GM12892 (cell line): ENCODE results near the gene NSG1.

ENCODE experiments used
- DNase-seq: peaks from one replicate; pipeline ENCODE4 v3.0.0; 2011; ENCODE audit not compliant: insufficient read length
- FAIRE-seq: peaks from 2 replicates; lab custom pipeline; 2011; peaks lifted over from hg19 to GRCh38; lab: Jason Lieb, UNC
- POLR2A ChIP-seq: IDR thresholded peaks from 2 replicates; pipeline ENCODE4 v1.6.1; 2011; ENCODE audit warnings: low read depth, low read length, control low read depth
- POLR2AphosphoS5 ChIP-seq: IDR thresholded peaks from 2 replicates; pipeline ENCODE4 v1.6.1; 2011; ENCODE audit warnings: low read depth, low read length, control low read depth
- TAF1 ChIP-seq: IDR thresholded peaks from 2 replicates; pipeline ENCODE4 v1.6.1; 2011; ENCODE audit warnings: low read depth, mild to moderate bottlenecking, control low read depth, low read length, borderline replicate concordance

Gene NSG1

DNA sequence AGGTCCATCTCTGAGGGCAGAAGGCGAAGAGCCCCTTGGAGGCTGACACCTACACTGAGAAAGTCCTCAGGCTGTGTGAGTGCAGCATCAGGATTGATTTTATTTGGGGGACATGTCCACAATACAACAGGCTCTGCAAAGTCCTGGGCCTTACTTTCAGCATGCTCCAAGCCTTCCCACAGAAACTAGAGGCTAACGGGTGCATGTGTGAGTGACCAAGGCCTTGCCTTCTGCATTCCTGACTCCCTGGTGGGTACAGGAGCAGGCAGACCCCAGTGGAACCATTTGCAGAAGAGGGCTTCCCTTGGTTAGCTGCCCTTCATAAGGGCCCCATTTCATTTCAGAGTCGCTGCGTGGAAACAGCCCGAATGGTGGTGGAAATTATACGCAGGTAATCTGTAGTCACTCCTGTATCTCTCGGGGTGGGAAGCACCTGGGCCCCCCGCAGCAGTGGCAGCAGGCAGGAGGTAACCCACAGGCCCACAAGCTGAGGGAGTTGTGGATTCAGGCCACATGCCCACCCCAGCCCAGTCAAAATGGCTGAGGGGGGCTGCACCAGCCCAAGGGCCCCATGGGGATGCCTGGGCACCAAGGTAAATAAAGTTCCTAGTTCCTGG, 37.7 kb downstream of the NSG1 start:
- TF ChIP-seq TAF1, result no peak
- no peak for TF ChIP-seq POLR2AphosphoS5
- no peak for TF ChIP-seq POLR2A
- no peak for FAIRE-seq
- no peak for DNase-seq

DNA sequence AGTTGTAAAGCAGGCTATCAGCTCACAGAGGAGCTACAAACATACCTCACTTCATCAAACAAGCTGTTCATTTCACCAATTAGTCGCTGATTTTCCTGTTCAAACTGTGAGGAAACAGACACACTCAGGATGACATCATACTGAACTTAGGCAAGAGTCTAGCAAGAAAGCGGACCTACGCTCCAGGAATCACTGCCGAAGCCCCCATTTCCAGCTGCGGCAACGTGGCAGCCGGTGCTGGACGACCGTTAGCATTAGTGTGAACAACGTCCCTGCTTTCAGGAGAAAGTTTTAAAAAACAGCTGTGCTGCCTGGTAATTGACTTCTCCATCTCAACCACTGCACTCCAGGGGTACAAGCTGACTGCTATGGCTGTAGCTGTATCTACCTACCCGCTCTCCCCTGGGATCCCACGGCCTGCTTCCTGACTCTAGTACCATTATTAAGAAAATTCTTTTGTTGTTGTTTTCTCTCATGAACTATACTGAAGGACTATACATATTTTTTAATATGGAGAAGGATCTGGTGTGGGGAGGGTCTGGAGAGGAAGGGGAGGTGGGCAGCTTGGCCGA, 38.3 kb downstream of the NSG1 start:
- DNase-seq, result no peak
- TF ChIP-seq POLR2A, result no peak
- TF ChIP-seq POLR2AphosphoS5, result no peak
- TF ChIP-seq TAF1, result no peak
- FAIRE-seq, result no peak

DNA sequence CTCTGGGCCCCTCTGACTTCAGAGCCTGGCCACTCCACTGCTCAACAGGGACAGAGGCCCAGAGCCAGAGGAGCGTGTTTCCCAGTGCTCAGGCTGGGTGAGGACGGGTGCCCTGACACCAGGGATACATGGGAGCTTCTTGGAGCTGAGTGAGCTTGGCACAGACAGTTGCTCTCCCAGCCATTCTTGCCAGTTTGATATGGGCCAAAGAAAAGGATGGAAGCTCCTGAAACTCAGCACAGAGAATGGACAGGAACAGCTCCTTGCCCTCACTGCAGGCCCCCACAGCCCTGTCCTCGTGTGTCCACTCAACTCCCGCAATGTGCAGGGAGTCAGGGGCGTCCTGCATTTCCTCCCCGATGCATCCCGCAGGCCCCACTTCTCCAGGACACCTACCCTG, 38.8 kb downstream of the NSG1 start:
- TF ChIP-seq TAF1 (no peak), POLR2AphosphoS5 (no peak), POLR2A (no peak)
- FAIRE-seq (no peak), DNase-seq (no peak)

DNA sequence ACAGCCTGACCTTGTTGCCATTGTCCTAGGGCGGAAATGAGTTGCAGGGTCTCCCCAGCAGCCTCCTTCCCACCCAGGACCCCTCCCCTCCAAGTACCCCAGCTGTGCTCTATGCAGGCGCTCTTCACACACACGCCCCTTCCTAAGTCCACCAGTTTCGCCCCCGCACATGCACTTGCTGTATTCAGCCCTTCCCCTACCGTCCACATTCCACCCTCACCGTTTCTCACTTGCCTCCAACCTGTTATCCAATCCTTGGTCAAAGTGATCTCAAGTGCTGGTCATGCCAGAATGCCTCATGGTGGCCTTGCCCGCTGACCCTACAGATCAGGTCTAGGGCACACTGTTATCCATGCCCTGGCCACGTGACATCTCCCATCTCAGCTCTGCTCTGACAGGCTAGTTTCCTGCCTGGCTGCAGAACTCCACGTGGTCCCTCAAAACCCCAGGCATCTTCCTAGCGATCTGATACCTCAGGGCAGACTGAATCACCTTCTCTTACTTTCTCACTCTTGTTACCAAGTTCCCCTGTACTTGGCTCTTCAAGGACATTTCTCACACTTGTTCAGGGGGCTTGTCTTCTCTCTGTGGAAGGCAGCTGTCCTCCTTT, 39.7 kb downstream of the NSG1 start:
- FAIRE-seq, result no peak
- TF ChIP-seq POLR2A (no peak), POLR2AphosphoS5 (no peak), TAF1 (no peak)
- DNase-seq, result no peak

DNA sequence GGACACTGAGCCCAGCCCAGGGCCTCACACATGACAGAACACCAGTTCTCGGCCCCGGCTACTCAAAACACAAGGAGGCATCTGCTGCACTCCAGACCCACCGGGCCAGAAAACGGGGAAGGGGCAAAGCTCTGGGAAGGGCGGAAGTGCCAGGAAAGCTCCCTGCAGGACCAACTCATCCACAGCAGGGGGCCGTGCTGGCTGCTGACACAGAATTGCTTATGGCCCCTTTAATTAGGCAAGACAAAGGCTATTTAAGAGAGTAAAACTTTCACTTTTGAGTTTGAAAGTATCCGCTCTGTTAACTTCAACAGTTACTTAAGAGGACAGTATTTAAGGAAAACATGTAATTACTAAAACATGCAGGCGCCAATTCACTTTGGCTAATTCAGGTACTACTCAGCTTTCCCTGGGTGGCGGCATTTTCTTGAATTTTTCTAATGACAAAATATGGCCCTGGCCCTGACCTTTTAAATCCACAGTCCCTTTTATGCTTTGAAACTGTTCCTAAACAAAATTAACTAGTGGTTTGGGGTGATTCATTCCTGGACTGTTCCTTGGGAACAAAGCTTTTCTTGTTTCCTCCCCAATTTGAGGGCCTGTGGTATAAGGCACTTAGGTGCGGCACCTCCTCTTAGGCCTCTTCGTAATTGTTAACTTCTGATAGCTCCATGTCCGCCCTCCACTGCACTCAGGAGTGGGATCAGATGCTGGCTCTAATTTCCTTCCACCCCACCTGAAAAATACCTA, 40.4 kb downstream of the NSG1 start:
- no peak for DNase-seq
- no peak for TF ChIP-seq POLR2AphosphoS5
- FAIRE-seq, result no peak

DNA sequence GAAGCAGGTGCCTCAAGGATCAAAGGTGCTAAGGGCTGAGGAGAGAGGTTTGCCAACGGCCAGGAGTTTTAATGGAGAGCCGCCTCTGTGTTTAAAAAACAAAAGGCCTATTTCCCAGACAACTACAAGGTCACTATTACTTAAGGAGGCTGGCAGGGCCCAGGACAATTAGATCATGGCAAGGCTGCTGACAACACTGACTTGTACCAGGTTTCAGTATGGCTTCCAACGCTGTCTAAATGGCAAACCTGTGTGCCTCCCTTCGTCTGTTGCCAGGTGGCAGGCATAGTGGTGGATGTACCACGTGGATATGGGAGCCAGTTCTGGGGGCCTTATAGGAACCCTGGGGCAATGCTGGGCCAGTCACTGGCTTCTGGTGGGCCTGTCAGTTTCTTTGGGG, 41.0 kb downstream of the NSG1 start:
- no peak for TF ChIP-seq TAF1
- TF ChIP-seq POLR2AphosphoS5, result no peak
- TF ChIP-seq POLR2A, result no peak
- FAIRE-seq (no peak), DNase-seq (no peak)

DNA sequence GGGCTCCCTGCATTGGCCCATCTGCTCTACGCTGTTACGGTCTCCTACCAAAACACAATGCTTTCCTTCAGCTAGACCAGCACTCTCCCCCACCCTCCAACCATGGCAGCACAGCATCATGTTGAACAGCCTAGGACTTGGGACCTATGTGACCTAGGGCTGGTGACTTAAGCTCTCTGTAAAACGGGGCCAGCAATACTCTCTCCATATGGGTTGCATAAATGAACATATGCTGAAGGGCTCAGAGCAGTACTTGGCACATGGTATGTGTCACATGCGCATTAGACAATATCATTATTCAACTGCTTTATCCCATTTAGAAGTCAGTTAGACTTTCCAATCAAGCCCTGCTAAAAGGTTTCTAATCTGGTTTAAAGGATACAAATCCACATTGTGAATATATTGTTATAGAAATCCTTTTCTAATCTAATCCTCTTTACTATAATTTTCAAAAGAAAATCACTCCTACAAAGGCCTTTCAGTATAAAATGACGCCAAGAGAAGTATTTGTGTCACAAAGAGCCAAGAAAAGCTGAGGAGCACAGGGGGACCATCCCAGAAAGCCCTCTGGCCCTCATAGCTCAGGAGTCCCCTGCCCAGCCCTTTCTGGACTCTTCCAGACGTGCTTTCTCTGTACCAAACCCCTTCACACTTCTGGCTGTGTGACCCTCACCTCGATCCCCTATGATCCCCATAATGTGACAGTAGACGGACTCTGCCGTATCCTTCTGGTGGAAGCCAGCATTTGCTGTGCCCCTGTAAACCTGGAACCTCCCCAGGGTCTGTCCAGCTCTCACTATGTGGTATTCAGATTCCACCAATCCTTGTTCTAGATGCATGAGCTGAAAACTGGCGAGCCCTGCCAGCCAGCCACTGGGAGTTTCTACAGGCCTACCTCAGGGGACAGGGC, 42.3 kb downstream of the NSG1 start:
- TF ChIP-seq POLR2A, result no peak
- TF ChIP-seq TAF1, result no peak
- no peak for TF ChIP-seq POLR2AphosphoS5
- FAIRE-seq (no peak), DNase-seq (no peak)

DNA sequence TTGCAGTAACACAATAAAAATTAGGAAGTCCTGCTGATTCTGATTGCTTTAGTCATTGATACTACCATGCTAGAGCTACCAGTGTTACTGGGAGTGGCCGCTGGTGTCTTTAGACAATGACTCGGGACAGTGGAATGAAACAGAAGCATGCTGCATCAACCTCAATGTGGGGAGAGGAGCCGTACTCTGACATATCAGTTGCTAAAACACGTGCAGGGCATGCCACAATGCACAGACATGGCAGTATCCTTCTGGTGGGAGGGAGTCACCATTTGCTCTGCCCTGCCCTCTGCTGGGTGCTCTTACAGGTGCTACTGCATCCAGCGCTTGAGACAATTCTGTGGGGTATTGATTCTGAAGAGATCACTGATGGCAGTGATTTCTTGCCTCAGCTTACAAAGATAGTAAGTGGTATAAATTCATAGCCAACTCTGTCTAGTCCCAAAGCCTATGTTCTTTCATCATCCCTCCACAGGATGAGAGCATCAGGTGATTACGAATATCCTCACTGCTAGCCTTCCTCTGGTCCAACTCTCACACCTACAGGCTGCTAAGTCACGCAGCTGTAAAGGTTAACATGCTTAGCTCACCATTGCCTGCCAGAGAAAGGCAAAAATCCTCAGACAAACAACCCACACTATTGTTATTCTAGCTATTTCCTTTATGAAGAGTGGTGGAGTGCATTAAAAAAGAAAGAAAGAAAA, 43.7 kb downstream of the NSG1 start:
- TF ChIP-seq POLR2AphosphoS5 (no peak), TAF1 (no peak)
- FAIRE-seq (peak; percentile 53), DNase-seq (no peak)

DNA sequence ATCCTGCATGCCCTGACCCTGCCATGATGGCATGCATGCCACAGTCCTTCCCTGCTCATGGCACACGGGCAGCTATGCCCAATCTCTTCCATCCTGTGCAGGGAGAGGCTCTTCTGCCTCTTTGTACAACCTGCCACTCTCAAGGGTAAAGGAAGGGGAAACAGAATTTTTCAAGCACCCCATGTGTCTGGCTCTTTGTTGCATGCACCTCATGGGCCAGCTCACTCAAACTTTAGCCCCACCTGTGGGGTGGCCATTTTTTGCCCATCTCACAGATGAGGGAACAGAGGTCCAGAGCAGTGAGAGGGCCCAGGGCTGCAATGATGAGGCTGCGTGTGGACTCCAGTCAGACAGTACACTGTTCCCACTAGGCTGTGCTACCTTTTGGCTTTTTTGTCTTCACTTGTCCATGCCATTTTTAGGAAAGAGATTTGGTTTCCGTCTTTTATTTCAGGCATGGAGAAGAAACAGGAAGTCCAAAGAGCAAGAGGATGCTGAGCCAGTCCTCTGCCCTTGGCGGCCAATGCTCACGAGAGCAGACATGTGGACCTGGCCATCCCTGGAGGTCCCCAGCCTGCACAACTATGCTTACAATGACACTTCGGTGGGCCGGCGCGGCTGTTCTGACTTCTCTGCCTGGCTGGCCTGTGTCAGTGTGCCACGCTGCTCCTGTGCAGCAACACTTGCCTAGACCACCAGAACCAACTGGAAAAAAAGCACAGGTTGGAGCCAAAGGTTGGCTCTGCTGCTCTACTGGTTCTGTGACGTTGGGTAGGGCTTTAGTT, 45.6 kb downstream of the NSG1 start:
- DNase-seq, result no peak
- no peak for TF ChIP-seq POLR2A
- TF ChIP-seq POLR2AphosphoS5, result no peak
- TF ChIP-seq TAF1, result no peak
- no peak for FAIRE-seq

DNA sequence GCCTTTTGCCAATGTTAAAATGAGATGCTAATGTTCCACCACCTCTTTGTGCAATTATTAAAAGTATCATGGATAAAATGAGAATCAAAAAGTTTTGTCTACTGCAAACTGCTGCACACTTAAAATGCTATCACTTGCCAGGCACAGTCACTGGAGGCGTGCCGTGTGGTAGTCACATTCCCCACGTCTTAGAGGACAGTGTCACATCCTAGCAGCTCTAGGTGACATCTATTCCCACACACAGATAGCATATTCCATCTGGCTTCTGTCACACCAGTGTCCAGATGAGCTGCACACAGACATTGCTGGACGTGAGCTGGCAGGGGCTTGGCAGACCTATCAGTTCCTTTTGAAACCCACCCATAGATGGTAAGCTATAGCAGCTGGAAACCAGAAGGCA, 47.0 kb downstream of the NSG1 start:
- TF ChIP-seq TAF1, result no peak
- no peak for TF ChIP-seq POLR2A
- TF ChIP-seq POLR2AphosphoS5, result no peak
- no peak for DNase-seq
- FAIRE-seq, result no peak
